Vagina (tissue), 2 donors: ENCODE measurements around the gene PCDHGB3. TPM values are rescaled to one million over a fixed set of nuclear protein-coding genes. Genes with fewer than 3 reads are reported as not detected.
"Not testable (repeated sequence)": the region's sequence is repeated elsewhere in the genome, so short reads cannot be mapped to it uniquely, and the experiment has no call there.

ENCODE experiments used
- DNase-seq, 2 donors: peaks; one replicate each; pipeline ENCODE4 v3.0.0-alpha.2; 2017; ENCODE audit errors: extremely low spot score in 2 of 2
- H3K27ac ChIP-seq: fragments of 200-600 bp; sonication (generic); one replicate; pipeline ENCODE4 v1.5.1; 2019
- H3K27me3 ChIP-seq: fragments of 200-600 bp; sonication (generic); one replicate; pipeline ENCODE4 v1.5.1; 2019
- H3K36me3 ChIP-seq, 2 donors: fragments of 200-600 bp; sonication (generic); one replicate each; pipeline ENCODE4 v1.5.1; 2017 to 2019
- H3K4me1 ChIP-seq: fragments of 200-600 bp; sonication (generic); one replicate; pipeline ENCODE4 v1.5.1; 2019
- H3K4me3 ChIP-seq, 2 donors: fragments of 200-600 bp; sonication (generic); 1 replicate in 1 of 2; 2 replicates in 1 of 2; pipeline ENCODE4 v1.5.1; 2016 to 2019
- H3K9me3 ChIP-seq: fragments of 200-600 bp; sonication (generic); one replicate; pipeline ENCODE4 v1.5.1; 2019
- POLR2A ChIP-seq, 2 donors: fragments of 450-650 bp; IDR thresholded peaks; one replicate each; pipeline ENCODE4 v1.6.1; 2017; ENCODE audit warnings: antibody characterized with exemption in 2 of 2, mild to moderate bottlenecking in 2 of 2, moderate library complexity in 2 of 2
- POLR2AphosphoS5 ChIP-seq, 2 donors: sonication (generic); formaldehyde crosslinking; IDR thresholded peaks; one replicate each; pipeline ENCODE4 v1.9.0; 2017; ENCODE audit warnings: antibody characterized with exemption in 2 of 2, mild to moderate bottlenecking in 2 of 2, low read depth in 1 of 2; ENCODE audit not compliant: insufficient read depth in 1 of 2
- intact Hi-C: fragments of 100-400 bp; cut with DNase I; formaldehyde crosslinking; loops from one replicate; pipeline ENCODE4 v1.15.1; 2023
- total RNA-seq: library from RNA; depleted of rRNA; stranded (reverse); fragments of >200 nt; gene quantifications from one replicate; pipeline ENCODE4 v1.2.3, GENCODE V29; 2016
- TF ChIP-seq, protein P1 (sequence below), 3 experiments: fragments of 450-650 bp in 2 of 3; fragments of 200-600 bp in 1 of 3; sonication (generic) in 1 of 3; IDR thresholded peaks; one replicate each; pipeline ENCODE4 v1.5.1; 2017 to 2019; ENCODE audit warnings: antibody characterized with exemption in 3 of 3, mild to moderate bottlenecking in 2 of 3, moderate library complexity in 2 of 3

The PCDHGB3 gene
- total RNA-seq, 1 donor from 2014 or later = 5.4 TPM

DNA sequence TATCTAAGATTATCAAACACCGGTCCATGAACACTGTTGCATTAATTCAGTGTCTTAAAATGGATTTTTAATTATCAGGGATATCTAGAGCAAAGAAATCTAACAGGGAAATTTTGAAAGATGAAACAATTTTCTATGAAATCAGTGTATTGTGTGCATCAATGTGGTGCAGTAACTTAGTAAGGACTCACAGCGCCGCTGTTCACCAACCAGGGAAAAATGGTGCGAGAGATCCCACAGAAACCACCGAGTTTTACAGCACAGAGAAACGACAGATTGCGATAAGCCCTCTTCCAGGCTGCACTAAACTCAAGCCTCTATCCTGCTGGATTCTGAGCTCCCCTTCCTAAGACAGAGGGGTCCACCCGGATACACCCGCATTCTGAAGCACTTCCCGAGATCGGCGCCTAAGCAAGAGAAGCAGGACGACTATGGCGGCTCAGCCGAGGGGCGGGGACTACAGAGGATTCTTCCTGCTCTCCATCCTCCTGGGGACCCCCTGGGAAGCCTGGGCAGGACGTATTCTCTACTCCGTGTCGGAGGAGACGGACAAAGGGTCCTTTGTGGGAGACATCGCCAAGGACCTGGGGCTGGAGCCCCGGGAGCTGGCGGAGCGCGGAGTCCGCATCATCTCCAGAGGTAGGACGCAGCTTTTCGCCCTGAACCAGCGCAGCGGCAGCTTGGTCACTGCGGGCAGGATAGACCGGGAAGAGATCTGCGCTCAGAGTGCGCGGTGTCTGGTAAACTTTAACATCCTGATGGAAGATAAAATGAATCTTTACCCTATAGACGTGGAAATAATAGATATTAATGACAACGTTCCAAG is 12.6 kb downstream of the PCDHGB3 start, which contains the start of gene PCDHGA7:
Gene PCDHGA7 (plus strand): TSS at position 274 of the 826 bp plus-strand sequence. CDS start 158 bp downstream, at position 432.
- Histone ChIP-seq H3K27ac (no peak within 1 kb of the TSS), H3K4me1 (no peaks in the 10 kb centered on the region), H3K9me3 (peaks cover 64% of the 10 kb centered on the region), H3K4me3 (peak within 1 kb of the TSS in 1 of 2 donors; percentile 19), H3K27me3 (no peaks in the 10 kb centered on the region), H3K36me3 (peaks cover 0 to 6% of the 10 kb centered on the region in 2 donors)
- TF ChIP-seq POLR2AphosphoS5 (IDR thresholded peaks at IDR 0.05; ENCODE audit: insufficient read depth in 1 of 2, low read depth in 1 of 2) (no peak), POLR2A (IDR thresholded peaks at IDR 0.05) (no peak)
- TF ChIP-seq, protein P1, sequence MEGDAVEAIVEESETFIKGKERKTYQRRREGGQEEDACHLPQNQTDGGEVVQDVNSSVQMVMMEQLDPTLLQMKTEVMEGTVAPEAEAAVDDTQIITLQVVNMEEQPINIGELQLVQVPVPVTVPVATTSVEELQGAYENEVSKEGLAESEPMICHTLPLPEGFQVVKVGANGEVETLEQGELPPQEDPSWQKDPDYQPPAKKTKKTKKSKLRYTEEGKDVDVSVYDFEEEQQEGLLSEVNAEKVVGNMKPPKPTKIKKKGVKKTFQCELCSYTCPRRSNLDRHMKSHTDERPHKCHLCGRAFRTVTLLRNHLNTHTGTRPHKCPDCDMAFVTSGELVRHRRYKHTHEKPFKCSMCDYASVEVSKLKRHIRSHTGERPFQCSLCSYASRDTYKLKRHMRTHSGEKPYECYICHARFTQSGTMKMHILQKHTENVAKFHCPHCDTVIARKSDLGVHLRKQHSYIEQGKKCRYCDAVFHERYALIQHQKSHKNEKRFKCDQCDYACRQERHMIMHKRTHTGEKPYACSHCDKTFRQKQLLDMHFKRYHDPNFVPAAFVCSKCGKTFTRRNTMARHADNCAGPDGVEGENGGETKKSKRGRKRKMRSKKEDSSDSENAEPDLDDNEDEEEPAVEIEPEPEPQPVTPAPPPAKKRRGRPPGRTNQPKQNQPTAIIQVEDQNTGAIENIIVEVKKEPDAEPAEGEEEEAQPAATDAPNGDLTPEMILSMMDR (IDR thresholded peaks at IDR 0.05) = no peak
- intact Hi-C loops = no loop called here
- DNase-seq = no peak

GRCh38 chr5:141383345-141383744 is 13.3 kb downstream of the PCDHGB3 start:
- H3K4me1 ChIP-seq = no peaks in the 10 kb centered on the region
- no peak overlapping the region for H3K27ac ChIP-seq
- TF ChIP-seq POLR2A (IDR thresholded peaks at IDR 0.05) (no peak), POLR2AphosphoS5 (IDR thresholded peaks at IDR 0.05; ENCODE audit: insufficient read depth in 1 of 2, low read depth in 1 of 2) (no peak)
- TF ChIP-seq, protein P1 (IDR thresholded peaks at IDR 0.05) = no peak
- H3K36me3 ChIP-seq = peaks cover 0 to 6% of the 10 kb centered on the region in 2 donors
- H3K27me3 ChIP-seq = no peaks in the 10 kb centered on the region
- intact Hi-C loops = no loop called here
- peaks cover 60% of the 10 kb centered on the region for H3K9me3 ChIP-seq
- no peak overlapping the region for H3K4me3 ChIP-seq
- no peak for DNase-seq

GRCh38 chr5:141384471-141385267 is 14.6 kb downstream of the PCDHGB3 start:
- H3K9me3 ChIP-seq = peaks cover 61% of the 10 kb centered on the region
- peak overlapping the region in 1 of 2 donors; percentile 10 for H3K4me3 ChIP-seq
- H3K4me1 ChIP-seq = no peaks in the 10 kb centered on the region
- no peak for DNase-seq
- intact Hi-C loops = no loop called here
- peaks cover 0 to 6% of the 10 kb centered on the region in 2 donors for H3K36me3 ChIP-seq
- H3K27ac ChIP-seq = no peak overlapping the region
- TF ChIP-seq POLR2A (IDR thresholded peaks at IDR 0.05) = no peak
- TF ChIP-seq, protein P1 (IDR thresholded peaks at IDR 0.05) = no peak
- TF ChIP-seq POLR2AphosphoS5 (IDR thresholded peaks at IDR 0.05; ENCODE audit: insufficient read depth in 1 of 2, low read depth in 1 of 2) = no peak
- H3K27me3 ChIP-seq = no peaks in the 10 kb centered on the region

DNA sequence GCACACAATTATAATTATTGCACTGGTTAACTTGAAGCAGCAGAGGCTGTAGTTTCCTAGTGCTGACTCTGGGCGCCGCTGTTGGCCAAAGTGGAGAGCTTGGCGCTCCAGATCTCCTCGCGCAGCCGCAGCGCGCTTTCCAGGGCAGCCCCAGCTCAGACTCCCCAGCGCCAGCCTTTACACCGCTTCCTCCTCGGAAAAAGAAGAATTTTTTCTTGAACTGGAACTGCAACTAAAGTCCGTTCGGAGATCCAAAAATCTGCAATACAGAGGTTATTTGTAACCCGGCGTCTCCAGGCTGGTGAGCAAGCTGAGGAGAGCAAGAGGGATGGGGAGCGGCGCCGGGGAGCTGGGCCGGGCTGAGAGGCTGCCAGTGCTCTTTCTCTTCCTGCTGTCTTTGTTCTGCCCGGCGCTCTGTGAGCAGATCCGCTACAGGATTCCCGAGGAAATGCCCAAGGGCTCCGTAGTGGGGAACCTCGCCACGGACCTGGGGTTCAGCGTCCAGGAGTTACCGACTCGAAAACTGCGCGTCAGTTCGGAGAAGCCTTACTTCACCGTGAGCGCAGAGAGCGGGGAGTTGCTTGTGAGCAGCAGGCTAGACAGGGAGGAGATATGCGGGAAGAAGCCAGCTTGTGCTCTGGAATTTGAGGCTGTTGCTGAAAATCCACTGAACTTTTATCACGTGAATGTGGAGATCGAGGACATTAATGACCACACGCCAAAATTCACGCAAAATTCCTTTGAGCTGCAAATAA is 17.7 kb downstream of the PCDHGB3 start, which contains the start of gene PCDHGB4:
Gene PCDHGB4 (plus strand): TSS at position 142 of the 755 bp plus-strand sequence. CDS start 187 bp downstream, at position 329.
- DNase-seq, H3K27ac ChIP-seq, H3K4me3 ChIP-seq, intact Hi-C loops, H3K4me1 ChIP-seq, H3K27me3 ChIP-seq, H3K36me3 ChIP-seq: not testable (repeated sequence)
- peaks cover 69% of the 10 kb centered on the region for H3K9me3 ChIP-seq

GRCh38 chr5:141388661-141389060 is 18.6 kb downstream of the PCDHGB3 start:
- Histone ChIP-seq H3K4me1 (no peaks in the 10 kb centered on the region), H3K4me3 (no peak overlapping the region), H3K36me3 (peaks cover 0 to 9% of the 10 kb centered on the region in 2 donors), H3K27ac (no peak overlapping the region), H3K27me3 (no peaks in the 10 kb centered on the region), H3K9me3 (peaks cover 69% of the 10 kb centered on the region)
- TF ChIP-seq POLR2A (IDR thresholded peaks at IDR 0.05) (no peak), POLR2AphosphoS5 (IDR thresholded peaks at IDR 0.05; ENCODE audit: insufficient read depth in 1 of 2, low read depth in 1 of 2) (no peak)
- TF ChIP-seq, protein P1 (IDR thresholded peaks at IDR 0.05) = no peak
- intact Hi-C loops = no loop called here
- DNase-seq = no peak
